SU-DHL-6 (cell line): ENCODE results near the gene NFATC2IP.

Experiments used
- CTCF ChIP-seq: fragments of 200-600 bp; sonication (generic); IDR thresholded peaks from one replicate; pipeline ENCODE4 v1.5.1; 2017; ENCODE audit warnings: antibody characterized with exemption, mild to moderate bottlenecking, low read length, moderate library complexity; ENCODE audit not compliant: insufficient read depth, poor library complexity, severe bottlenecking
- EZH2phosphoT487 ChIP-seq: fragments of 200-600 bp; sonication (generic), shearing (Covaris generic); conservative IDR thresholded peaks from 2 replicates; pipeline ENCODE4 v1.6.1; 2018; ENCODE audit warnings: mild to moderate bottlenecking, antibody characterized with exemption, low read length, moderate library complexity, mixed read lengths

DNA sequence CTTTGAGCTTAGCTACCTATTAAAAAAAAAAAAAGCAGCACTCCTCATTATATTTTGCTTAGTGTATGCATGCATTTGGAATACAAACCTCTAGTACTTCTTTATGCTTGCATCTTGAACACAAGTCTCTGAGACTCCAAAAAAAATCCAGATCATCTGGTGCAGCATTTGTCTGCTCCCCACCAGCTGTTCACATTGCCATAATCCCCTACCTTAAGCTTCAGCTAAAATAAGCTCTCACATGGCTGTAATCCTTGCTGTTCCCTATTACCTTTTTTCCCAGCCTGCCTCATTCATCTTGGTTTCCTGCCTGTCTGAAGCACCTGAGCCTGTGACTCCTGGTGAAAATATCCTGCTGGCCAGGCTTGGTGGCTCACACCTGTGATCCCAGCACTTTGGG, 7.5 kb upstream of the NFATC2IP start:
- TF ChIP-seq CTCF (no peak), EZH2phosphoT487 (no peak)
